ENCODE data around the gene GPS2.

DNA sequence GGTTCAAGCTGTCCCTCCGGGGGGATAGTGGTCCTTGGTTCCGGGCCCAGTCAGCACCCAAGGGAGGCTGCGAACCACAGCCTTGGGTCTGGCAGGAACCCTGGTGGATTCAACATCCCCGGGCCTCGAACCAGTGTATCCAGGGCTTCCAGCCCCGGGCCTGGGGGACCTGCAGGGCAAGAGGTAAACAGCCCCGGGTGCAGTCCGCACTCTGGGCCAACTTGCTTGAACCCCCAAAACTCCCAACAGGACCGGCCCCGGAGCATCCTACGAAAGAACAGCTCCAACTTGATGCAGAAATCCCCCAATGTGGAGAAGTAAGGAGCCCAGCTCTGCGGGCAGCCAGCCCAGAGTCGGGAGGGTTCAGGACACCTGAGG lies 15.5 kb upstream of the GPS2 start:
- no peak for TF ChIP-seq CTCF (IDR thresholded peaks at IDR 0.05; ENCODE audit: low read length)
- TF ChIP-seq EZH2 (IDR thresholded peaks at IDR 0.05; ENCODE audit: borderline replicate concordance, low read length), result no peak
